Small intestine (tissue), 7 donors: ENCODE results near the gene PPP1R12B. TPM values are rescaled to one million over a fixed set of nuclear protein-coding genes. Genes with fewer than 3 reads are reported as not detected.
A peak's percentile ranks its signal among the peaks of the same experiment; 100 is the strongest.

ENCODE experiments used
- DNase-seq, 2 donors: peaks; one replicate each; pipeline versions ENCODE4 v3.0.0 to v3.0.0-alpha.2; 2013
- FAIRE-seq: peaks from 2 replicates; lab custom pipeline; 2012; peaks lifted over from hg19 to GRCh38; lab: Jason Lieb, UNC
- H3K27ac ChIP-seq, 3 donors: one replicate each; pipeline ENCODE4 v1.5.1; 2013; ENCODE audit warnings: low read length in 2 of 3, mild to moderate bottlenecking in 2 of 3, control low read depth in 1 of 3, inconsistent platforms in 1 of 3, low read depth in 1 of 3, moderate library complexity in 1 of 3
- H3K27me3 ChIP-seq, 3 donors: one replicate each; pipeline ENCODE4 v1.6.1; 2013; ENCODE audit warnings: low read length in 3 of 3, inconsistent platforms in 1 of 3; ENCODE audit not compliant: control insufficient read depth in 3 of 3, insufficient read depth in 3 of 3
- H3K36me3 ChIP-seq, 3 donors: one replicate each; pipeline ENCODE4 v1.6.1; 2013; ENCODE audit warnings: low read length in 3 of 3, inconsistent platforms in 1 of 3, low read depth in 1 of 3, mild to moderate bottlenecking in 1 of 3, moderate library complexity in 1 of 3; ENCODE audit not compliant: control insufficient read depth in 3 of 3, insufficient read depth in 2 of 3
- H3K4me1 ChIP-seq, 3 donors: one replicate each; pipeline ENCODE4 v1.6.1; 2013; ENCODE audit warnings: low read length in 2 of 3, inconsistent platforms in 1 of 3, low read depth in 1 of 3, mild to moderate bottlenecking in 1 of 3, moderate library complexity in 1 of 3; ENCODE audit not compliant: control insufficient read depth in 3 of 3, insufficient read depth in 2 of 3
- H3K4me3 ChIP-seq, 3 donors: one replicate each; pipeline ENCODE4 v1.5.1; 2013; ENCODE audit warnings: low read length in 3 of 3, control low read depth in 1 of 3, inconsistent platforms in 1 of 3, low read depth in 1 of 3, mild to moderate bottlenecking in 1 of 3, moderate library complexity in 1 of 3
- H3K9me3 ChIP-seq, 2 donors: one replicate each; pipeline ENCODE4 v1.6.1; 2013; ENCODE audit warnings: low read depth in 1 of 2, low read length in 1 of 2; ENCODE audit not compliant: control insufficient read depth in 2 of 2, insufficient read depth in 1 of 2
- WGBS, 3 donors: extraction: QIAGEN DNeasy Blood & Tissue Kit; methylation state at CpG; one replicate each; pipeline ENCODE4 v1.1.7; 2013; 5-methylcytosine and 5-hydroxymethylcytosine counted together
- polyA plus RNA-seq, 4 donors: library from polyadenylated mRNA; stranded (reverse) in 3 of 4; unstranded in 1 of 4; fragments of 200-250 nt in 3 of 4; fragments of 120-200 nt in 1 of 4; gene quantifications; one replicate each; pipeline versions ENCODE4 v1.2.1 to v1.2.3, GENCODE V29; 2013
- donor health status: healthy with polysubstance abuse.
- donor health status: control.
- donor health status: control.
- donor health status: Bipolar disorder and iron deficiency.
- donor health status: healthy.

The PPP1R12B gene
- polyA plus RNA-seq, 4 donors = 1.1 to 18.1 (median 8.6) TPM

- Histone ChIP-seq H3K27ac (peak overlapping the region in 1 of 3 donors; percentile 3), H3K36me3 (peaks cover 10 to 18% (median 12%) of the 10 kb centered on the region in 3 donors), H3K4me1 (peaks cover 0 to 16% (median 0%) of the 10 kb centered on the region in 3 donors), H3K27me3 (no peaks in the 10 kb centered on the region), H3K9me3 (no peaks in the 10 kb centered on the region), H3K4me3 (no peak overlapping the region)
- FAIRE-seq (no peak), DNase-seq (no peak)
- WGBS, 3 donors = 87 to 91% (median 90%) methylated on average over 8 of the region's 8 CpGs
These were observed 236.4 kb downstream of the PPP1R12B start for GRCh38 chr1:202584707-202585589.

- H3K4me3 ChIP-seq = no peak overlapping the region
- no peaks in the 10 kb centered on the region for H3K9me3 ChIP-seq
- H3K27ac ChIP-seq = no peak overlapping the region
- no peak for FAIRE-seq
- peaks cover 9 to 14% (median 9%) of the 10 kb centered on the region in 3 donors for H3K36me3 ChIP-seq
- H3K27me3 ChIP-seq = no peaks in the 10 kb centered on the region
- DNase-seq = no peak
- H3K4me1 ChIP-seq = peaks cover 0 to 13% (median 0%) of the 10 kb centered on the region in 3 donors
These were observed 237.1 kb downstream of the PPP1R12B start for GRCh38 chr1:202585590-202585933.

- FAIRE-seq (no peak), DNase-seq (no peak)
- Histone ChIP-seq H3K4me1 (peaks cover 0 to 13% (median 0%) of the 10 kb centered on the region in 3 donors), H3K27me3 (no peaks in the 10 kb centered on the region), H3K9me3 (no peaks in the 10 kb centered on the region), H3K27ac (peak overlapping the region in 2 of 3 donors; percentile 13 to 32), H3K36me3 (peaks cover 2 to 10% (median 7%) of the 10 kb centered on the region in 3 donors), H3K4me3 (no peak overlapping the region)
- 58 to 82% (median 81%) methylated on average over 4 of the region's 4 CpGs for WGBS, 3 donors
These were observed 237.7 kb downstream of the PPP1R12B start for GRCh38 chr1:202586018-202586821.

- Histone ChIP-seq H3K27me3 (no peaks in the 10 kb centered on the region), H3K36me3 (peaks cover 0 to 14% (median 7%) of the 10 kb centered on the region in 3 donors), H3K9me3 (no peaks in the 10 kb centered on the region), H3K4me3 (no peak overlapping the region), H3K4me1 (peaks cover 0 to 13% (median 0%) of the 10 kb centered on the region in 3 donors), H3K27ac (peak overlapping the region in 1 of 3 donors; percentile 21)
- WGBS, 3 donors = 86 to 100% (median 92%) methylated on average over 1 of the region's 1 CpG
- DNase-seq (no peak), FAIRE-seq (no peak)
These were observed 238.4 kb downstream of the PPP1R12B start for GRCh38 chr1:202586871-202587270.

- FAIRE-seq = no peak
- Histone ChIP-seq H3K4me3 (no peak overlapping the region), H3K27ac (peak overlapping the region in 2 of 3 donors; percentile 7 to 66), H3K9me3 (no peaks in the 10 kb centered on the region), H3K4me1 (peaks cover 0 to 13% (median 0%) of the 10 kb centered on the region in 3 donors), H3K27me3 (no peaks in the 10 kb centered on the region), H3K36me3 (peaks cover 0 to 20% (median 7%) of the 10 kb centered on the region in 3 donors)
- 33 to 100% (median 88%) methylated on average over 1 of the region's 1 CpG for WGBS, 3 donors
- no peak for DNase-seq
These were observed 239.5 kb downstream of the PPP1R12B start for GRCh38 chr1:202587859-202588485.

- peaks cover 0 to 13% (median 0%) of the 10 kb centered on the region in 3 donors for H3K4me1 ChIP-seq
- DNase-seq (no peak), FAIRE-seq (no peak)
- 85 to 97% (median 90%) methylated on average over 4 of the region's 4 CpGs for WGBS, 3 donors
- no peaks in the 10 kb centered on the region for H3K9me3 ChIP-seq
- H3K27ac ChIP-seq = peak overlapping the region in 2 of 3 donors; percentile 66 to 85
- H3K36me3 ChIP-seq = peaks cover 0 to 20% (median 7%) of the 10 kb centered on the region in 3 donors
- H3K27me3 ChIP-seq = no peaks in the 10 kb centered on the region
- H3K4me3 ChIP-seq = no peak overlapping the region
These were observed 240.1 kb downstream of the PPP1R12B start for GRCh38 chr1:202588503-202589189.

- 65 to 93% (median 87%) methylated on average over 8 of the region's 8 CpGs for WGBS, 3 donors
- DNase-seq (peak; percentile 11 to 50), FAIRE-seq (no peak)
- Histone ChIP-seq H3K36me3 (peaks cover 0 to 23% (median 5%) of the 10 kb centered on the region in 3 donors), H3K9me3 (no peaks in the 10 kb centered on the region), H3K4me1 (peaks cover 0 to 13% (median 0%) of the 10 kb centered on the region in 3 donors), H3K27ac (peak overlapping the region in 2 of 3 donors; percentile 66 to 85), H3K27me3 (no peaks in the 10 kb centered on the region), H3K4me3 (no peak overlapping the region)
These were observed 240.9 kb downstream of the PPP1R12B start for GRCh38 chr1:202589190-202589930.
